HUES64 (cell line): ENCODE results near the gene NKD1.

Experiments used
- H3K27ac ChIP-seq: 2 replicates; pipeline ENCODE4 v1.7.0; 2013; ENCODE audit warnings: low read depth, low read length, inconsistent platforms
- H3K27me3 ChIP-seq: 2 replicates; pipeline ENCODE4 v1.6.1; 2013; ENCODE audit warnings: mild to moderate bottlenecking, low read length; ENCODE audit not compliant: insufficient read depth
- H3K36me3 ChIP-seq: 2 replicates; pipeline ENCODE4 v1.6.1; 2013; ENCODE audit warnings: mild to moderate bottlenecking, low read length; ENCODE audit not compliant: insufficient read depth
- H3K4me1 ChIP-seq: 2 replicates; pipeline ENCODE4 v1.6.1; 2013; ENCODE audit warnings: mild to moderate bottlenecking, low read length, moderate library complexity; ENCODE audit not compliant: insufficient read depth
- H3K4me3 ChIP-seq: 2 replicates; pipeline ENCODE4 v1.5.1; 2013; ENCODE audit warnings: mild to moderate bottlenecking, low read length, moderate library complexity
- H3K9ac ChIP-seq: 2 replicates; pipeline ENCODE4 v1.6.1; 2013; ENCODE audit warnings: mild to moderate bottlenecking, low read depth, low read length
- H3K9me3 ChIP-seq: 2 replicates; pipeline ENCODE4 v1.6.1; 2013; ENCODE audit warnings: low read depth, low read length; ENCODE audit not compliant: insufficient read depth
- WGBS: fragments of 150-250, 120-280 bp; methylation state at CpG from one replicate; pipeline ENCODE4 v1.1.7; 2013; ENCODE audit warnings: missing lambda C conversion rate; 5-methylcytosine and 5-hydroxymethylcytosine counted together

Gene NKD1

GRCh38 chr16:50521246-50521900 is 26.8 kb upstream of the NKD1 start:
- Histone ChIP-seq H3K9me3 (peaks cover 10% of the 10 kb centered on the region; the same call in 1 of the 2 replicates), H3K27me3 (no peaks in the 10 kb centered on the region), H3K9ac (no peak overlapping the region), H3K4me3 (no peak overlapping the region), H3K4me1 (no peaks in the 10 kb centered on the region; the same call in 1 of the 2 replicates), H3K36me3 (no peaks in the 10 kb centered on the region), H3K27ac (no peak overlapping the region)
- WGBS = 91% methylated on average over 9 of the region's 9 CpGs

DNA sequence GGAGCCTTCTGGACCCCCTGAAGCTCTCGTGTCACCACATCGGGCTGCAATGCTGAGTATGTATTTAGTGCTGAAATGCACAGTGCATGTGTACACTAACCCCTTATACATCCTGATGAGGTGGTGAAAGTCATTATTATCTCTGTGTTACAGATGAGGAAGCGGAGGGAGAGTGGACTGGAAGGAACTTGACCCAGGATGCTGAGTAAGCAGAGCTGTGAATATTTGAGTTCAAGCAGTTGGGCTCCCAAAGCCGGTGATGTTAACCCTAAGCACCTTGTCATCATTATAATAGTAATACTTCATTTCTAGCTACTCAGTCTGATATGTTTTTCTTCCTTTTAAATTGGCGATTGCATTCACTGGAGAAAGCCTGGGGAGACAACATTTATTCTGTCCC is 25.9 kb upstream of the NKD1 start:
- Histone ChIP-seq H3K27me3 (no peaks in the 10 kb centered on the region), H3K4me3 (no peak overlapping the region), H3K4me1 (no peaks in the 10 kb centered on the region; the same call in 1 of the 2 replicates), H3K9me3 (0 out of 2 replicates have a peak, but pooled peaks cover under 1% of the 10 kb centered on the region), H3K27ac (no peak overlapping the region), H3K36me3 (no peaks in the 10 kb centered on the region), H3K9ac (no peak overlapping the region)
- WGBS = 89% methylated on average over 5 of the region's 5 CpGs

- Histone ChIP-seq H3K27me3 (no peaks in the 10 kb centered on the region), H3K4me1 (no peaks in the 10 kb centered on the region; the same call in 1 of the 2 replicates), H3K36me3 (no peaks in the 10 kb centered on the region), H3K9me3 (no peaks in the 10 kb centered on the region), H3K27ac (no peak overlapping the region), H3K4me3 (no peak overlapping the region), H3K9ac (no peak overlapping the region)
- WGBS = 96% methylated on average over 7 of the region's 7 CpGs
These were observed 24.5 kb upstream of the NKD1 start for GRCh38 chr16:50523710-50524109.

DNA sequence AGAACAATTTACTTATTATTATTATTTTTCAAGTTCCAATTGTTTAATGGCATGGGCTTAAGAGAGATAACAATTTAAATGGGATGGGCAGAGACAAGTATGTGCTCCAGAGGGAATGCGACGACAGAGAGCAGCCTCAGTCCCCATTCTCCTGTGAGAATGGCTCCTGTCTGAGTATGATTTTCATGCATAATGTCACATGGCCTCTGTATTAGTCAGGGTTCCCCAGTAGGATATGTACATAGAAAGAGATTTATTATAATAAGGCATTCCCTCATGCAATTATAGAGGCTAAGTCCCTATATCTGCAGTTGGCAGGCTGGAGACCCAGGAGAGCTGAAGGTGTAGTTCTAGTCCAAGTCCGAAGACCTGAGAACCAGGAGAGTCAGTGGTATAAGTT is 22.9 kb upstream of the NKD1 start:
- no peak overlapping the region for H3K27ac ChIP-seq
- no peaks in the 10 kb centered on the region; the same call in 1 of the 2 replicates for H3K4me1 ChIP-seq
- no peaks in the 10 kb centered on the region for H3K27me3 ChIP-seq
- no peaks in the 10 kb centered on the region for H3K36me3 ChIP-seq
- H3K9ac ChIP-seq = no peak overlapping the region
- H3K4me3 ChIP-seq = no peak overlapping the region
- WGBS = 95% methylated on average over 3 of the region's 3 CpGs
- peaks cover 13% of the 10 kb centered on the region; the same call in 1 of the 2 replicates for H3K9me3 ChIP-seq

GRCh38 chr16:50525716-50526115 is 22.5 kb upstream of the NKD1 start:
- H3K4me3 ChIP-seq = no peak overlapping the region
- no peak overlapping the region for H3K27ac ChIP-seq
- H3K9me3 ChIP-seq = peaks cover 13% of the 10 kb centered on the region; the same call in 1 of the 2 replicates
- no peaks in the 10 kb centered on the region for H3K36me3 ChIP-seq
- 96% methylated on average over 6 of the region's 6 CpGs for WGBS
- no peak overlapping the region for H3K9ac ChIP-seq
- no peaks in the 10 kb centered on the region; the same call in 1 of the 2 replicates for H3K4me1 ChIP-seq
- no peaks in the 10 kb centered on the region for H3K27me3 ChIP-seq

DNA sequence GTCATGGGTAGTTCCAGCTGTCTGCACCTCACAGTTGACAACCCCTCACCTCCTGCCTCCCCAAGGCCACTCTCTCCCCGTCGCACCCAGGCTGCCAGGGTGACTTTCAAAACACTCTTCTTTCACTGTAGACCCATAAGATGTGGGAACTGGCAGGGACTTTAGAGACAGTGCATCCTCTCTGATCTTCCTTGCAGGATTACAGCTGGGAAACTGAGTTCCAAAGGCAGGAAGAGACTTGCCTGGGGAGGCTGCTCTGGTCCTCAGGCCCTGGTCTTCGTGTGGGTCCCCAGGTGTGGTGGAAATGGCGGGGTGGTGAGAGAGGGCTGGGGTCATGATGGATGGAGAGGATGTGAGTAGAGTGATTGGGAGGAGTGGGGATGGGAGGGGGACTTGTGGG is 21.9 kb upstream of the NKD1 start:
- Histone ChIP-seq H3K9me3 (peaks cover 13% of the 10 kb centered on the region; the same call in 1 of the 2 replicates), H3K27ac (no peak overlapping the region), H3K4me1 (no peaks in the 10 kb centered on the region), H3K4me3 (no peak overlapping the region), H3K9ac (no peak overlapping the region), H3K27me3 (no peaks in the 10 kb centered on the region), H3K36me3 (no peaks in the 10 kb centered on the region)
- 90% methylated on average over 4 of the region's 4 CpGs for WGBS

DNA sequence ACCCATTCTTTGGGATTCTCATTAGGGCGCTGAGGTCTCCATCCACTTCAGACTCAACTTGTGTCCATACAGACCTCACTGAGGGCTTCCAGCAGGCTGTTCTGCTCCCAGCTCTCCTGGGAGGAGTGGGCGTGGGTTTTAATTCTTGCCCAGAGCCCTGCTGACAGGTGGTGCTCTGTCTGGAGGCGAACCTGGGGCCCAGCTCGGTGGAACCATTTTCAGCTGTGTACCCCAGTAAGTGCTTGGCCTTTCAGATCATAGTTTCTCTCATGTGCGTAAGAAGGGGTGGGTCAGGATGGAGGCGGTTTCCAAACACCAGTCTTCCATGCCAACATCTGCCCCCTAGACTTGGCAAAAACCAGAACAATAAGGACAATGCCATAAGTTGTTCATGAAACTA is 21.4 kb upstream of the NKD1 start:
- no peaks in the 10 kb centered on the region for H3K4me1 ChIP-seq
- H3K27me3 ChIP-seq = no peaks in the 10 kb centered on the region
- no peak overlapping the region for H3K4me3 ChIP-seq
- no peak overlapping the region for H3K27ac ChIP-seq
- peaks cover 13% of the 10 kb centered on the region; the same call in 1 of the 2 replicates for H3K9me3 ChIP-seq
- H3K36me3 ChIP-seq = no peaks in the 10 kb centered on the region
- 93% methylated on average over 6 of the region's 6 CpGs for WGBS
- H3K9ac ChIP-seq = no peak overlapping the region

DNA sequence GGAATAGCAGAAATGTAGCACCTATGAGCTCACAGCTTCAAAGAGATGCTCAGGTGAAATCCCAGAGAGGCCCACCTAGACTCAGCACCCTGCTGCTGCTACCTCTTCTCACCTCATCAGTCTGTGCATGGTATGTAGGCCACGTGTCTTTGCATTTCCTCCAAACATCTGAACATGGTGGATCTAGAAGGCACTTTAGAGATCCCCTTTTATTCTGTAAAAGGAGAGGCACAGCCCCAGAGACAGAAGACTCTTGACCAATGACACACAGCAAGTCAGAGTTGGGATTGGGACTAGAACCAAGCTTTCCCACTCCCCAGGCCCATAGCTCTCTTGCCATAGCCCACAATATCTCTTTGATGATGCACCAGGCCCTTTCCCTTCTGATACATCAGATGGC is 19.4 kb upstream of the NKD1 start:
- WGBS = 100% methylated on average over 1 of the region's 1 CpG
- Histone ChIP-seq H3K4me3 (no peak overlapping the region), H3K4me1 (no peaks in the 10 kb centered on the region)

DNA sequence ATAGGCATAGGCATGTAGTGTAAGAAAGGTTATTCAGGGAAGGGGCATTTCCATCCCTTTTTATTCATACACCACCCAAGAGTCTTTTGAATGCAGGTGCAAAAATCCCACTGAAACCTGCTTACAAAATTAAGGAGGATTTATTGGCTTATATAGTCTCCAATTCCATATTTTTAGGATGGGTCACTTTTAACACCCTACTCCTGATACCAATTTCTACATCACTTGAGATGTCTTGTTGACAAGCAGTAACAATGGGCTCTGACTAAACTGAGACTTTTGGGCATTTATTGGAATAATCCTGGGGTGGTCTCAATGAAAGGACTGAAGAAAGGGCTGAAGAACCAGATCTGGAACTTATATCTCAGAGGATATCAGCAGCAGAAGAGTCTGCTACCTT is 18.9 kb upstream of the NKD1 start:
- Histone ChIP-seq H3K36me3 (no peaks in the 10 kb centered on the region), H3K4me3 (no peak overlapping the region), H3K27me3 (no peaks in the 10 kb centered on the region), H3K27ac (no peak overlapping the region), H3K9ac (no peak overlapping the region), H3K9me3 (peaks cover 13% of the 10 kb centered on the region; the same call in 1 of the 2 replicates), H3K4me1 (no peaks in the 10 kb centered on the region)

More for the DNA sequence above, 19.4 kb upstream of the NKD1 start:
- Histone ChIP-seq H3K9me3 (peaks cover 13% of the 10 kb centered on the region; the same call in 1 of the 2 replicates), H3K9ac (no peak overlapping the region), H3K27me3 (no peaks in the 10 kb centered on the region), H3K27ac (no peak overlapping the region), H3K36me3 (no peaks in the 10 kb centered on the region)

- peaks cover 13% of the 10 kb centered on the region; the same call in 1 of the 2 replicates for H3K9me3 ChIP-seq
- WGBS = 91% methylated on average over 13 of the region's 13 CpGs
- H3K27me3 ChIP-seq = no peaks in the 10 kb centered on the region
- H3K4me3 ChIP-seq = no peak overlapping the region
- H3K27ac ChIP-seq = no peak overlapping the region
- no peaks in the 10 kb centered on the region for H3K4me1 ChIP-seq
- no peaks in the 10 kb centered on the region for H3K36me3 ChIP-seq
- H3K9ac ChIP-seq = no peak overlapping the region
These were observed 17.6 kb upstream of the NKD1 start for GRCh38 chr16:50530277-50531236.

- Histone ChIP-seq H3K4me3 (no peak overlapping the region), H3K27me3 (no peaks in the 10 kb centered on the region), H3K9me3 (peaks cover 13% of the 10 kb centered on the region; the same call in 1 of the 2 replicates), H3K4me1 (no peaks in the 10 kb centered on the region), H3K9ac (no peak overlapping the region), H3K27ac (no peak overlapping the region), H3K36me3 (no peaks in the 10 kb centered on the region)
- WGBS = 94% methylated on average over 2 of the region's 2 CpGs
These were observed 16.8 kb upstream of the NKD1 start for GRCh38 chr16:50531359-50531758.
